ENCODE data around the gene ZAR1. TPM values are rescaled to one million over a fixed set of nuclear protein-coding genes. Genes with fewer than 3 reads are reported as not detected.

ZAR1 gene
- total and polyA plus RNA-seq, 9 of the 15 experiments (the other 6 are each of a cell fraction or from before 2014, with no cell fraction given): 0.07 to 0.84 (median 0.28) TPM; not detected in 1

- TF ChIP-seq ZNF395 (CRISPR knock-in tag; IDR thresholded peaks at IDR 0.05) (no peak), PCBP1 (IDR thresholded peaks at IDR 0.05; ENCODE audit: low read depth, low read length, poor library complexity, severe bottlenecking) (no peak), USF1 (CRISPR knock-in tag; IDR thresholded peaks at IDR 0.05) (no peak), GATAD2B (IDR thresholded peaks at IDR 0.05; ENCODE audit: borderline replicate concordance) (peak; percentile 56; the same call in 1 of the 2 replicates), NR2C2 (CRISPR knock-in tag; IDR thresholded peaks at IDR 0.05) (no peak), NR2C2 (tag; IDR thresholded peaks at IDR 0.05) (0 out of 2 replicates have a peak, but pooled peaks have one; percentile 21)
Measured at GRCh38 chr4:48504352-48504751, 14.3 kb downstream of the ZAR1 start (continued).

GRCh38 chr4:48506716-48507115 is 16.7 kb downstream of the ZAR1 start:
- WGBS (ENCODE audit: insufficient coverage, low coverage, missing lambda C conversion rate): 89% methylated on average over 2 of the region's 2 CpGs

More at GRCh38 chr4:48506716-48507115, 16.7 kb downstream of the ZAR1 start:
- ATAC-seq: no peak
- intact Hi-C loops (cut with micrococcal nuclease) (no loop called here), in situ Hi-C loops (cut with MboI) (no loop called here)
- Histone ChIP-seq H4K20me1 (replicated peaks; ENCODE audit: control insufficient read depth, insufficient read depth, low read length) (no peaks in the 10 kb centered on the region), H3K36me3 (ENCODE audit: control insufficient read depth, insufficient read depth, low read length) (peaks cover 52% of the 10 kb centered on the region), H3K27ac (ENCODE audit: extremely low read depth, low read depth, low read length) (no peak overlapping the region), H3K4me3 (no peak overlapping the region), H3K4me1 (replicated peaks in 1 of 2; ENCODE audit: control insufficient read depth in 2 of 2, insufficient read depth in 2 of 2, low read length in 2 of 2) (peaks cover 0 to 3% of the 10 kb centered on the region in 2 experiments; a peak in 2 of 5 replicates), H2AFZ (ENCODE audit: low read depth, low read length) (no peak overlapping the region), H3K27me3 (ENCODE audit: control insufficient read depth in 2 of 2, insufficient read depth in 2 of 2, low read length in 2 of 2) (no peaks in the 10 kb centered on the region), H3K79me2 (ENCODE audit: control insufficient read depth, insufficient read depth, low read length) (no peaks in the 10 kb centered on the region), H3K9me3 (replicated peaks; ENCODE audit: control insufficient read depth, insufficient read depth, low read depth, low read length) (no peaks in the 10 kb centered on the region), H3K9ac (ENCODE audit: insufficient read depth in 1 of 2, low read depth in 2 of 2, low read length in 2 of 2) (no peak overlapping the region), H3K4me2 (ENCODE audit: insufficient read depth, low read length) (no peak overlapping the region), H3K9me1 (ENCODE audit: control insufficient read depth, insufficient read depth, low read length) (no peaks in the 10 kb centered on the region)
- ChIA-PET CTCF (ENCODE audit: low intra/inter-chr PET ratio) (no interaction called here), POLR2A (interaction anchor here (1.3 kb wide), 1 partner anchor 8 kb away, joined by 3 read pairs; no protein-coding TSS in a partner anchor)
- DNase-seq (ENCODE audit: extremely low read depth in 1 of 4, low spot score in 3 of 4): no peak
- no TSS peak for BruUV-seq (replicated peaks)
- peak; percentile 36; the same call in 1 of the 2 replicates for TF ChIP-seq C11orf30 (IDR thresholded peaks at IDR 0.05; ENCODE audit: low read depth)
- no peak for TF ChIP-seq ZBED1 (IDR thresholded peaks at IDR 0.05)
- no peak for TF ChIP-seq FOXA3 (CRISPR knock-in tag; conservative IDR thresholded peaks at IDR 0.05 in 1 of 2, IDR thresholded peaks at IDR 0.05 in 1 of 2)
- TF ChIP-seq NFYB (IDR thresholded peaks at IDR 0.05; ENCODE audit: extremely low read depth, insufficient read length): no peak
- TF ChIP-seq RBM22 (IDR thresholded peaks at IDR 0.05; ENCODE audit: low read depth, low read length, poor library complexity, severe bottlenecking): no peak
- no peak for TF ChIP-seq ARID1B (IDR thresholded peaks at IDR 0.05)
- TF ChIP-seq ILF3 (IDR thresholded peaks at IDR 0.05; ENCODE audit: borderline replicate concordance): no peak
- peak; percentile 17; the same call in 1 of the 2 replicates for TF ChIP-seq ZNF316 (IDR thresholded peaks at IDR 0.05)
- no peak for FAIRE-seq

Measured in K562 (cell line).